Measurements from ENCODE around the gene SP9.
"Not testable (repeated sequence)": the region's sequence is repeated elsewhere in the genome, so short reads cannot be mapped to it uniquely, and the experiment has no call there.

The SP9 gene

GRCh38 chr2:174350018-174350417, 15.3 kb downstream of the SP9 start:
- no peak for DNase-seq

GRCh38 chr2:174350593-174351181, 15.9 kb downstream of the SP9 start:
- DNase-seq: no peak

GRCh38 chr2:174353004-174353403, 18.2 kb downstream of the SP9 start:
- no peak for DNase-seq

- DNase-seq: no peak
Observed at GRCh38 chr2:174356347-174356746, 21.6 kb downstream of the SP9 start.

- not testable (repeated sequence) for DNase-seq
Observed at GRCh38 chr2:174359663-174360062, 24.9 kb downstream of the SP9 start.

- no peak for DNase-seq
Observed at GRCh38 chr2:174362949-174363348, 28.2 kb downstream of the SP9 start.

GRCh38 chr2:174363492-174364225, 28.9 kb downstream of the SP9 start:
- not testable (repeated sequence) for DNase-seq

GRCh38 chr2:174364628-174365027, 29.9 kb downstream of the SP9 start:
- DNase-seq: no peak

GRCh38 chr2:174365571-174365970, 30.8 kb downstream of the SP9 start:
- no peak for DNase-seq

GRCh38 chr2:174368691-174369090, 33.9 kb downstream of the SP9 start:
- no peak for DNase-seq

- DNase-seq: no peak
Observed at GRCh38 chr2:174376967-174377366, 42.2 kb downstream of the SP9 start.

GRCh38 chr2:174383796-174384195, 49.0 kb downstream of the SP9 start:
- no peak for DNase-seq

- no peak for DNase-seq
Observed at GRCh38 chr2:174385201-174385600, 50.4 kb downstream of the SP9 start.
